HG02588 (cell line): ENCODE data around the gene NAA30.
"Not testable (repeated sequence)": the region's sequence is repeated elsewhere in the genome, so short reads cannot be mapped to it uniquely, and the experiment has no call there.

Source experiments
- ATAC-seq: cut with Tn5 transposase; IDR thresholded peaks from one replicate; pipeline ENCODE4 v1.9.1; 2021; ENCODE audit warnings: mild to moderate bottlenecking, moderate library complexity; ENCODE audit not compliant: unreplicated experiment

NAA30 gene

DNA sequence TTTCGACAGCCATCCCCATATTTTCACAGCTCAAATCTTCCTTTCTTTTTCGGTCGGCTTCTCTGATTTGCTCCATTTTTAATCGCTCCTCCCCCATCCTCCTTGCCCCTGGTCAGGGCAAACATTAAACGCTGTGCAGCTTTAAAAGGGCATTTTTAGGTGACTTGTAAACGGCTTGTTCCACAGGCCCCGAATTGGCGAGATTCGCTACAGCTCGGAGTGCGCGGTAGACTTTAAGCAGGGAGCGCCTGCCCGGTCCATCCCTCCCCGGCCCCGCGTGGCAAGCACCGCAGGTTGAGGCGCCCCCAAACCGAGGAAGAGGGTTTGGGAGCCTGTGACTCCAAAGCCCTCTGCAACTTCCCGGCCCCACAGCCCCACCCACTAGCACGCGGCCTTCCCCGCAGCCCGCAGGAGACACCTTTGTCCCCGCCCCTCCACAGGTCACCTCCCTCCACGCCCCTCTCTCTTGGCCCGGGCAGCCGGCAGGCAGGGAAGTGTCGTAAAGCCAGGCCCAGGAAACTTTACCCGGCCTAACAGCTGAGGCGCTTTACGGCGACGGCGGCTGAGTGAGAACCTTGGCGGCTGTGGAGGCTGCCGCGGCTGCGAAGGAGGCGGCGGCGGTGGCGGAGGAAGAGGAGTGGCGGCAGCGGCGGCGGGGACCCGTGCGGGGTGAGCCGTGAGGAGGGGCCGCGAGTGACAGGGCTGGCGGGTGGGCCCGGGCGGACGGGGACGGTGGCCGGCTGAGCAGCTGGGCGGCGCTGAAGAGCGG lies at the start of gene NAA30:
TSS of gene NAA30 (plus strand) at position 550 of the 769 bp plus-strand sequence. CDS start 372 bp downstream, outside the sequence.
- peak; percentile 83 for ATAC-seq

DNA sequence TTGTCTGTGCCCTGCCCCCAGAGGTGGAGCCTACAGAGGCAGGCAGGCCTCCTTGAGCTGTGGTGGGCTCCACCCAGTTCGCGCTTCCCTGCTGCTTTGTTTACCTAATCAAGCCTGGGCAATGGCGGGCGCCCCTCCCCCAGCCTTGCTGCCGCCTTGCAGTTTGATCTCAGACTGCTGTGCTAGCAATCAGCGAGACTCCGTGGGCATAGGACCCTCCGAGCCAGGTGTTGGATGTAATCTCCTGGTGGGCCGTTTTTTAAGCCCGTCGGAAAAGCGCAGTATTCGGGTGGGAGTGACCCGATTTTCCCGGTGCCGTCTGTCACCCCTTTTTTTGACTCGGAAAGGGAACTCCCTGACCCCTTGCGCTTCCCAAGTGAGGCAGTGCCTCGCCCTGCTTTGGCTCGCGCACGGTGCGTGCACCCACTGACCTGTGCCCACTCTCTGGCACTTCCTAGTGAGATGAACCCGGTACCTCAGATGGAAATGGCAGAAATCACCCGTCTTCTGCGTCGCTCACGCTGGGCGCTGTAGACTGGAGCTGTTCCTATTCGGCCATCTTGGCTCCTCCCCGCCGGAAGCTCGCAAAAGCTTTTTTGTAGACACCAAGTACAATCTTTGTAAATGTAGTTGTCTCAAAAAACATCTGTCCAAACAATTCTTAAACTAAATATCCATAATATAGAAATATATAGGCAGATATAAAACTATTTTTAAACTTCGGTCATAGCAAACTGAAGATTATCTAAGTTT lies 46.7 kb upstream of the NAA30 start:
- ATAC-seq, result not testable (repeated sequence)

DNA sequence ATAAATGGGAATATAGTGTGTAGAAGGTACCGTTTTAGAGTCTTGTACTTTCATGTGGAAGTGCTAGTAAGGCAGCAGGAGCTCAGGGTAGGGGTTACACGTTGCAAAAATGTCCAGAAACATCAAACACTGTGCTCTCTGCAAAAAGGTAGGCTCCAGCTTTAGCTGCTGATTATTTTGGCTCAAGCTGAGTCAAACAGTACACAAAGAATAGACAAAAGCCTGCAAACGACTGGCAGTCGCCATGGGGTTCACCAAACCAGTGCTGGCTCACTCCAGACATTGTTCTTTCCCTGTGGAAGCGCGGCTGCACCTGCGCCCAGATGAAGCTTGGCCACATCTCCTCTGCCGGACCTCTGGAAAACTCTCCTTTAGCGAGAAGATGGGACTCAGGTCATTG lies 45.3 kb upstream of the NAA30 start:
- ATAC-seq, result no peak

DNA sequence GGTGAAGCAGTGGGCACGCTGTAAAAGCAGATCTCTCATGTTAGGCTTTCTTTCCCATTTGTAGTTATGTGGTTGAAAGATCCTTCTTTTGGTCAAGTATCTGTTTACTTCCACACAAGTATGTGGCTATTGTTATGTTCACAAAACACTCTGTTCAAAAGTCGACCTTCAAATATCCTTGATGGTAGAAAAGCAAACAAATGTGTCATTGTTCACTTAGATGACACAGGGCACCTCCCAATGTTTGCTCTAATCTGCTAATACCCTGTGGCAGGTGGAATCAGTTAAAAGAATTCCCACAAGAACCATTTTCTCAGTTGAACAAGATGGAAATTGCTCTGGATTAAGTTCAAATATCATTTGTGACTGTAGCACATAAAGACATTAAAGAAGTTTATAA lies 43.6 kb upstream of the NAA30 start:
- ATAC-seq, result no peak

DNA sequence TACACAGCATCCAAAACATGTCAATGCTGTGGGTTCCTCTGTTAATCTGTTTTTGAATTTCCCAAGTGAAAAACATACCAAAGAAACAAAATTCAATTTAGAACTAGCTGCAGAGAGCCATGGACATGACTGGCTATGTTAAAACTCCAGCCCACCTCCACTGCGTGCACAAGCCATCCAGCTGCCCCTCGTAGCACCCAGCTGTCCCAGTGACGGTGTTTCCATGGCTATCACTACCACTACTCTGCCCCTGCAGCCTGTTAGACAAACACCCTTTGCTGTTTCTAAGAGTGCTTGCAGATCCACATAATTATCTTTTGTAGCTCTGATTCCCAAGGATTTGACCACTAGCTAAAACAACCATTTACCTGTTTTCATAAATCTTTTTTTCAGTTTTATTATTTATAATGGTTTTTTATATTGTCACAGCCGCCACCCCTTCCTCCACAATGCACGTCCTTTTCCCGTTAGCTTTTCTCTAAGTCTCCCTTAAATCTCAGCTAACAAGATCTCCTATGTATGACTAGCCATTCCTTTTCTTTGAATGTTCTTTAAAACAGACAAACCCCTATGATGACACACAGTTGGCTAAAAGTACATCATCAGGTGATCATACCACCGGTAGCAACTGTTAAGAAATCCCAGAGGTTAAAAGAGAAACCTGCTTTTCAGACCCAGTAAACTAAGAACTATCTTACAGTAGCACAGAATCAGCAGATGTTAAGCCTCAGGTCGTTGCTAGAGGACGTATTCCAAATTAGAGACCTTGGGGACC lies 37.8 kb upstream of the NAA30 start:
- ATAC-seq, result no peak

DNA sequence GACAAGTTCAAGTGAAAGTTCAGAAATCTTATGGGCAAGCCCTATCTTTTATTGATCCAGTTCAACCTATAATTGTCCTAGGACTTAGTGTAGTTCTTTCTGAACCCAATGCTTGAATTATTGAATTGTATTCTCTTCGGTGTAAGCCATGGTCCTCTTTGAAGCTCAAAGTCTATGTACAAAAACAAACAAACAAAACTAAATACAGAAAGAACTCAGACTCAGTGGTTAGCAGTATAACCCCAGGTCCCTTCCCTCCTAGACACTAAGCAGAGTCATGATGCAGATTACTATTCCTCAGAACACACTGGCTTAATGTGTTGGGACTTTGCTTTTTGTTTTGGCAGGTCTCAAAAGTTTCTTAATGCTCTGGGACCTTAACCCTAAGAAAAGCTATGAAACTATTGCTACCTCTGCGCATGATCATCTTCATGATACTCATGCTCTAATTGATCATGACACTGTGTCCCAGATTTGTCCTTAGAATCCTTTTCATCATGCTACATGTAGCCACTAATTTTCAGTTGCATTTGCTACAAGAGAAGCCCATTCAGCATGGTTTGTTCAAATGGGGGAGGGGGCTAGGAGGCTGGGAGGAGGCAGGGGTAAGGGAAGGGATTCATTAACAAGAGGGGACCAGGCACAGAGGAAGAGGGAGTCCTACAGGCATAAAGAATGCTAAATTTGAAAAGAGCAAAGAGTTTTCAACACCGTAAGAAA lies 35.1 kb upstream of the NAA30 start:
- ATAC-seq, result no peak

DNA sequence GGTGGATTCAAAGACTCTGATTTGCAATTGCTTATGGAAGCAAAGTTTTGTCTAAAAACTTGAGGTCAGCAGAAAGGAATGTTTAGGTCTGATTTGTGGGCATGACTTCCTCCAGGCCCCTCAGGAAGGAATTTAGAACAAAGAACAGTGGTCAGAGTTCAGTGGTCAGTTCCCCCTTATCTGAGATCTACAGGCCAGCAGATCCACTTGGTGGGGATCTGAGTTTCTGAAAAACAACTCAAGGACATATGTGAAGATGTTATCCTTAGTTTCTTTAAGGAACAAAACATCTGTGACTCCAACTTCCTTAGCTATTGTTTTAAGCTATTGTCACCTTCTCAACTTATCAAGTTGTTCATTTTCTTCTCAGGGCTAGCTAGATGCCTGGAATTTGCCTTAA lies 28.0 kb upstream of the NAA30 start:
- no peak for ATAC-seq

DNA sequence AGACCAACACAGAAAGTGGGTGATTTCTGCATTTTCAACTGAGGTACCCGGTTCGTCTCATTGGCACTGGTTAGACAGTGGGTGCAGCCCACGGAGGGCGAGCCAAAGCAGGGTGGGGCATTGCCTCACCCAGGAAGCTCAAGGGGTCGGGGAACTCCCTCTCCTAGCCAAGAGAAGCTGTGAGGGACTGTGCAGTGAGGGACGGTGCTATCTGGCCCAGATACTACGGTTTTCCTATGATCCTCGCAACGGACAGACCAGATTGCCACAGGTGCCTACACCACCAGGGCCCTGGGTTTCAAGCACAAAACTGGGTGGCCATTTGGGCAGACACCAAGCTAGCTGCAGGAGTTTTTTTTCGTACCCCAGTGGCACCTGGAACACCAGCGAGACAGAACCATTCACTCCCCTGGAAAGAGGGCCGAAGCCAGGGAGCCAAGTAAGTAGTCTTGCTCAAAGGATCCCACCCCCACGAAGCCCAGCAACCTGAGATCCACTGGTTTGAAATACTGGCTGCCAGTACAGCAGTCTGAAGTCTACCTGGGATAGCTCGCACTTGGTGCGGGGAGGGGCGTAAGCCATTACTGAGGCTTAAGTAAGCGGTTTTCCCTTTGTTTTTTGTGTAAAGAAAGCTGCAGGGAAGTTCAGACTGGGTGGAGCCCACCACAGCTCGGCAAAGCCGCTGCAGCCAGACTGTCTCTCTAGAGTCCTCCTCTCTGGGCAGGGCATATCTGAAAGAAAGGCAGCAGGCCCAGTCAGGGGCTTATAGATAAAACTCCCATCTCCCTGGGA lies 25.5 kb upstream of the NAA30 start:
- no peak for ATAC-seq

DNA sequence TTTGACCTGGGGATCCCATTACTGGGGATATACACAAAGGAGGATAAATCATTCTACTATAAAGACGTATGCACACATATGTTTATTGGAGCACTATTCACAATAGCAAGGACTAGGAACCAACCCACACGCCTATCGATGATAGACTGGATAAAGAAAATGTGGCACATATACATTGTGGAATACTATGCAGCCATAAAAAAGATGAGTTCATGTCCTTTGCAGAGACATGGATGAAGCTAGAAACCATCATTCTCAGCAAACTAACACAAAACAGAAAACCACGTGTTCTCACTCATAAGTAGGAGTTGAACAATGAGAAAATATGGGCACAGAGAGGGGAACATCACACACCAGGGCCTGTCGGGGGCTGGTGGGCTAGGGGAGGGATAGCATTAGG lies 20.2 kb upstream of the NAA30 start:
- ATAC-seq, result not testable (repeated sequence)

DNA sequence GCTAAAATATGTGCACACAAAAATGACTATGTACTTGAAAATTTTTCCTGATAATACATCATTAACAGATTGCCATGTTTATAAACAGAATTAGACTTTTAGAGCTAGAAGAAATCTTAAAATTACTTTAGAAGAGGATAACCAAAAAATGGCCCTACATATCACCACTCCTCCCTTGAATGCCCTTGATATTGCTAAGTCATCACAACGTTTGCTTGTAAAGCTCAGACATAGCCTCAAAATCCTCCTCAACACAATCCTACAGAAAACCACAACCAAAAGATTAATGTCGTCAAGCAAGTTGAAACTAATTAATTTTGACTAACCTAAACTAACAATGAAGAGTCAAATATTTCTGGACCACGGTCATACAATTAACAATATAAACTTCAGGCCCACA lies 19.4 kb upstream of the NAA30 start:
- ATAC-seq, result no peak

DNA sequence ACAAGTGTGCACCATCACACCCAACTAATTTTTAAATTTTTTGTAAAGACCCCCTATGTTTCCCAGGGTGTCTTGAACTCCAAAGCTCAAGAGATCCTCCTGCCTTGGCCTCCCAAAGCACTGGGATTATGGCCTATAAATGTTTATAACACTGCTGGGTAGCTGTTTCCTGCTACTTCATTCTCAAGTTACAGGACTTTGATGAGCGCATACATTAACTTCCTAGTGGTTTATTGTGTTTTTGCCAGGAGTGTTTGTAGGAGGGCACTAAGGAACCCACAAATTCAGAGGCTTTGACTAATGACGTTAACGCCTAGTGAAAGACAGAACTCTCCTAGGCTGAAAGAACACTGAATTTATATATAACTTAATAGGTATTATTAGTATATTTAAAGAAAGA lies 15.2 kb upstream of the NAA30 start:
- ATAC-seq, result no peak

DNA sequence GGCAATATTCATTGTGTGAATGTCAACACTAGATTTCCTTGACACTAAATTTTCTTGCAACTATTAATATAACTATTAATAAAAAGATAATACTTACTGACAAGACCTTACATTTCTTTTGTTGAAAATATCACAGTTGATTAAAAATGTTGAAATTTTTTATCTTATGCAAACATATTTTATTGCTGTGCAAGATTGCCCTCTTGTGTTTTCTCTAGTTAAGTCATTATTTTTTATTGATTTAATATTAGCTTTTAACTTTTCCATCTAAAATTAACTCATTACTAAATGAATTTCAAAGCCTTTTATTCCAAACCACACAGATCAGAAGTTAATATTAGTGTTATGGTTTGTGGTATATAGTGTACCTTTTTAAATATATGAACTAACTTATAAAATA lies 11.7 kb upstream of the NAA30 start:
- no peak for ATAC-seq

DNA sequence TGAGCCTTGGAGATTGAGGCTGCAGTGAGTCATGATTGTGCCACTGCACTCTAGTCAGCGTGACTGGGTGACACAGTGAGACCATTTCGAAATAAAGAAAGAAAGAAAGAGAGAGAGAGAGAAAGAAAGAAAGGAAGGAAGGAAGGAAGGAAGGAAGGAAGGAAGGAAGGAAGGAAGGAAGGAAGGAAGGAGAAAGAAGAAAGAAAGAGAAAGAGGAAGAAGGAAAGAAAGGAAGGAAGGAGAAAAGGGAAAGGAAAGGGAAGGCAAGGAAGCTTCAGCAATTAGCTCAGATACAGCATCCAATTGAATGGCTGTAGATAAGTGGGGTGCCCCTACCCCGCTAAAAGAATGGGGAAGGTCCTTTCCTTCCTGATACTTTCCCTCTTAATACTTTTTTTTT lies 9.5 kb upstream of the NAA30 start:
- ATAC-seq, result no peak

DNA sequence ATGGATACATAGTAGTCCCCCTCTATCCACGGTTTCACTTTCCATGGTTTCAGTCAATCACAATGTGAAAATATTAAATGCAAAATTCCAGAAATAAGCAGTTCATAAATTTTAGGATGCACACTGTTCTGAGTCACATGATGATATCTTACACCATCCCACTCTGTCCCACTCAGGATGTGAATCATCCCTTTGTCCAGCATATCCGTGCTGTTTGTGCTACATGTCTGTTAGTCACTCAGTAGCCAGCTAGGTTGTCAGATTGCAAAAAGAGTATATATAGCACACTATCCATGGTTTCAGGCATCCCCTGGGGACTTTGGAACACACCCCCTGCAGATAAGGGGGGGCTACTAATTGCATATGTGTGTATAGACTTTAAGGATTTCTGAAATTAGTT lies 8.1 kb upstream of the NAA30 start:
- ATAC-seq, result no peak

DNA sequence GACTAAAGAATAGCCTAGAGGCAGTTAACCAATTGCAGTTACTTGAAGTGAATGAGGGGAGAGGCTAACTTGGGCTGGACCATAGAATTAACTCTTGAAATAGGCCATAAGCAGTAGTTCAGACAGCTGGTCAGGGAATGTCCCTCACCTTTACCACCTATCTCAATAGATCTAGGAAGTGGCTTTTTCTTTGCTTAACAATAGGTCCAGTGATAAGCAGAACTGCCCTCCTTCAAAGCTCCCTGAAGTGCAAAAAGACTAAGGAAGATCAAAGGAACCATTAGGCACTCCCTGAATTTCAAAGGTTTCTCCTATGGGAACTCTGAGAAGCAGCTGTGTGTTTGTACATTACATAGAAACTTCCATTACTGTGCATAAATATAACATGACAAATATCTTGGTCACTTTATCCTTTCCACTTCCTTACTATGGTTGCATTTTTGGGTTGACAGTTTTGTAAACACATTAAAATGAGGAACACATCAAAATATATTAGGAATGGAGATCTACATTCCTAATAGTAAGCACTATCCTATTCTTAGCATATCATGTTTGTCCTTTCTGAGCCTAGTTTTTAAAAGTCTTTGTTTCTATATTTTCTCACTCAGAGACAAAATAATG lies 7.2 kb upstream of the NAA30 start:
- ATAC-seq, result no peak

DNA sequence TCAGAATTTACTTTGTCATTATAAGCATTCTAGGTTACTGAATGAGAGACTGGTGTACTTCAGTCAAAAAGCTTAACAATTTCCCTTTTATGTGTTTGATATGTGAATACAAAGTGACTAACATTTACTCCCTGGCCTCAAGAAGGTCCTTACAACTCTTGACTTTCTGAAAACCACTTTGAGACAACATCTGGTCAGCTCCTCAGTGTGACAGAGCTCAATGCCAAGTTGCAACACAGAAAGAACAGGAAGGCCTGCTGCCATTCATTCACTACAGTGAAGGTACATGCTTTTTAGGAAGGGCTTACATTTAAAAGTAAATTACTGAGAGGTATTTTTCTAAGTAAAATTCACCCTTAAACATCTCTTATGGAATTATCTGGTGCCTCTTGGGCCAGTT lies 2.3 kb upstream of the NAA30 start:
- no peak for ATAC-seq

DNA sequence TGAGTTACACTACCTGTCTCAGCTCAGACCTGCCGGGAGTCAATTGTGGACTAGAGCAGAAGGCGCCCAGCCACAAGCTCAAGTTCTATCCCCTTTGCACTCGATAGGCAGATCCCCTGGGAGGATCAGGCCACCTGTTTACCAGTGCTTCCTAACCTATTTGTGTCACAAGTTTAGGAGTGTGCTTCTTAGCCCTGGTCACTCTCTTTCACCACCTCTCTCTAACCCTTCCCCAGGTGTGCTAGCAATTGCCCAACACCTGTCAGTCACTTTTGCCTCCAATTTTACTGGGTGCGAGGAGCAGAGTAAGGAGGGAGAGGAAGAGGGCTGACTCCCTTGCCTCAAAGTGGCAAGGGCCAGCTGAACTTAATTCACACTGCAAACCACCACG lies 745 bp upstream of the NAA30 start:
- ATAC-seq, result peak; percentile 1

DNA sequence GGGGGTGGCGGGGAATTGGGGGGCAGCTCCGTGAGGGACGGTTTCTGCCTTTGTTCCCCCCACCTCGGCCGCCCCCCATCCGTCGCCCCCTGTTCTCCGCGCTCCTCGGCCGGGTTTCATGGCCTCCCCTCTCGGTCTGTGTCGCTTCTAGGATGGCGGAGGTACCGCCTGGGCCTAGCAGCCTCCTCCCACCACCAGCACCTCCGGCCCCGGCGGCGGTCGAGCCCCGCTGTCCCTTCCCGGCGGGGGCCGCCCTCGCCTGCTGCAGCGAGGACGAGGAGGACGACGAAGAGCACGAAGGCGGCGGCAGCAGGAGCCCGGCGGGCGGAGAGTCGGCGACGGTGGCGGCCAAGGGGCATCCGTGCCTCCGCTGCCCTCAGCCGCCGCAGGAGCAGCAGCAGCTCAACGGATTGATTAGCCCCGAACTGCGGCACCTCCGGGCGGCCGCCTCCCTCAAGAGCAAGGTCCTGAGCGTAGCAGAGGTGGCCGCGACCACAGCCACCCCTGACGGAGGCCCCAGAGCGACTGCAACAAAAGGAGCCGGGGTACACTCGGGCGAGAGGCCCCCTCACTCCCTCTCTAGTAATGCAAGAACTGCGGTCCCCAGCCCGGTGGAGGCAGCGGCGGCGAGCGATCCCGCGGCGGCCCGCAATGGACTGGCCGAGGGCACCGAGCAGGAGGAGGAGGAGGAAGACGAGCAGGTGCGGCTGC lies 575 bp downstream of the NAA30 start:
- ATAC-seq, result peak; percentile 38

DNA sequence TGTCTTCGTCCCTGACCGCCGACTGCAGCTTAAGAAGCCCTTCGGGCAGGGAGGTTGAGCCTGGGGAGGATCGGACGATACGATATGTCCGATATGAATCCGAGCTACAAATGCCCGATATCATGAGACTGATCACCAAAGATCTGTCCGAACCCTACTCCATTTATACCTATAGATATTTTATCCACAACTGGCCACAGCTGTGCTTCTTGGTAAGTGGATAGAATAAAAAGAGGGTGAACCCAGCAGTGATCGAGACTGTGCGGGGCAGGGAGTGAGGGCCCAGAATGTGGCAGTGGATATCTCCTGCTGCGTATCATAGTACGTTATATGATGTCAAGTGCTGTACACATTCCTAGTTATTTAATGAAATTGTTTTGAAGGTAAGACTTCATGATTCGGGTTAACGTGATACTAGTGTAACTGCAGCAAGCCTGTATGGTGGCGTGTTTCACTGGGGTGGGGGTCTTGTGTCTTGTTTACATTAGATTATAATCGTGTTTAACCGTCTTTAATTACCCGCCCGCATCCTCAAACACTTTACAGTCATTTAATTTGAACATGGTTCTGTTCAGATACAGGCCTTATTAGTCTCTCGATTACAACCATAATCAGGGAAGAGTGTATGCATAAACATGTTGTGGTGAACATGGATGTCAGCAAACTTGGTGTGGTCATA lies 1.3 kb downstream of the NAA30 start:
- ATAC-seq, result no peak
